Lower leg skin (tissue), 3 donors: ENCODE measurements around the gene TCHP.
"Not testable (repeated sequence)": the region's sequence is repeated elsewhere in the genome, so short reads cannot be mapped to it uniquely, and the experiment has no call there.

ENCODE experiments used
- POLR2A ChIP-seq, 2 donors: fragments of 450-650 bp; IDR thresholded peaks; one replicate each; pipeline ENCODE4 v1.6.1; 2016 to 2017; ENCODE audit warnings: antibody characterized with exemption in 2 of 2, mild to moderate bottlenecking in 1 of 2, moderate library complexity in 1 of 2
- TF ChIP-seq, protein P1 (sequence below), 3 donors: fragments of 450-650 bp; IDR thresholded peaks; one replicate each; pipeline ENCODE4 v1.5.1; 2016; ENCODE audit warnings: antibody characterized with exemption in 3 of 3, mild to moderate bottlenecking in 3 of 3, moderate library complexity in 2 of 3

DNA sequence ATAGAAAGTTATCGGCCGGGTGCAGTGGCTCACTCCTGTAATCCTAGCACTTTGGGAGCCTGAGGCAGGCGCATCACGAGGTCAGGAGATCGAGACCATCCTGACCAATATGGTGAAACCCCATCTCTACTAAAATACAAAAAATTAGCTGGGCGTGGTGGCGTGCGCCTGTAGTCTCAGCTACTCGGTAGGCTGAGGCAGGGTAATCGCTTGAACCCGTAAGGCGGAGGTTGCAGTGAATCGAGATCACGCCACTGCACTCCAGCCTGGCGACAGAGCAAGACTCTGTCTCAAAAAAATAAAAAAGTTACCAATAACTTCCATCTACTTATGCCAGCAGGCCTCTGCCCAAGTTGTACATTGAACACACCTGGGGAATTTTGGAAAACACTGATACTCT, 729 bp upstream of the TCHP start:
- TF ChIP-seq POLR2A (IDR thresholded peaks at IDR 0.05) = not testable (repeated sequence)
- TF ChIP-seq, protein P1, sequence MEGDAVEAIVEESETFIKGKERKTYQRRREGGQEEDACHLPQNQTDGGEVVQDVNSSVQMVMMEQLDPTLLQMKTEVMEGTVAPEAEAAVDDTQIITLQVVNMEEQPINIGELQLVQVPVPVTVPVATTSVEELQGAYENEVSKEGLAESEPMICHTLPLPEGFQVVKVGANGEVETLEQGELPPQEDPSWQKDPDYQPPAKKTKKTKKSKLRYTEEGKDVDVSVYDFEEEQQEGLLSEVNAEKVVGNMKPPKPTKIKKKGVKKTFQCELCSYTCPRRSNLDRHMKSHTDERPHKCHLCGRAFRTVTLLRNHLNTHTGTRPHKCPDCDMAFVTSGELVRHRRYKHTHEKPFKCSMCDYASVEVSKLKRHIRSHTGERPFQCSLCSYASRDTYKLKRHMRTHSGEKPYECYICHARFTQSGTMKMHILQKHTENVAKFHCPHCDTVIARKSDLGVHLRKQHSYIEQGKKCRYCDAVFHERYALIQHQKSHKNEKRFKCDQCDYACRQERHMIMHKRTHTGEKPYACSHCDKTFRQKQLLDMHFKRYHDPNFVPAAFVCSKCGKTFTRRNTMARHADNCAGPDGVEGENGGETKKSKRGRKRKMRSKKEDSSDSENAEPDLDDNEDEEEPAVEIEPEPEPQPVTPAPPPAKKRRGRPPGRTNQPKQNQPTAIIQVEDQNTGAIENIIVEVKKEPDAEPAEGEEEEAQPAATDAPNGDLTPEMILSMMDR (IDR thresholded peaks at IDR 0.05) = not testable (repeated sequence)
